Activated T-helper 17 cell treated with anti-CD3 and anti-CD28 coated beads, Interleukin-2, amount 50 U/mL, for 72 hours (primary cell): ENCODE measurements around the gene KLHL5. TPM values are rescaled to one million over a fixed set of nuclear protein-coding genes. Genes with fewer than 3 reads are reported as not detected.
"Not testable (repeated sequence)": the region's sequence is repeated elsewhere in the genome, so short reads cannot be mapped to it uniquely, and the experiment has no call there.

ENCODE experiments used
- ATAC-seq: fragments of 150-1000 bp; cut with Tn5 transposase; replicated peaks from 2 replicates; pipeline ENCODE4 v1.10.0; 2021; ENCODE audit warnings: mild to moderate bottlenecking, moderate library complexity
- H3K27ac Mint-ChIP-seq: one replicate; pipeline ENCODE4 v1.8.0; 2022; ENCODE audit warnings: mixed read lengths
- H3K27me3 Mint-ChIP-seq: one replicate; pipeline ENCODE4 v1.8.0; 2022; ENCODE audit warnings: mixed read lengths
- H3K36me3 Mint-ChIP-seq: one replicate; pipeline ENCODE4 v1.8.0; 2022; ENCODE audit warnings: low read depth, mild to moderate bottlenecking, mixed read lengths
- H3K4me1 Mint-ChIP-seq: one replicate; pipeline ENCODE4 v1.8.0; 2022; ENCODE audit warnings: mixed read lengths
- H3K4me3 Mint-ChIP-seq: one replicate; pipeline ENCODE4 v1.8.0; 2022; ENCODE audit warnings: mild to moderate bottlenecking, mixed read lengths
- H3K9me3 Mint-ChIP-seq: one replicate; pipeline ENCODE4 v1.8.0; 2022; ENCODE audit warnings: mixed read lengths
- total RNA-seq, 2 donors: library from RNA; stranded (reverse); gene quantifications; one replicate each; pipeline ENCODE4 v1.2.3, GENCODE V29; 2022

The KLHL5 gene
- total RNA-seq = 10 to 100 TPM; 19.4 to 28.1 TPM

DNA sequence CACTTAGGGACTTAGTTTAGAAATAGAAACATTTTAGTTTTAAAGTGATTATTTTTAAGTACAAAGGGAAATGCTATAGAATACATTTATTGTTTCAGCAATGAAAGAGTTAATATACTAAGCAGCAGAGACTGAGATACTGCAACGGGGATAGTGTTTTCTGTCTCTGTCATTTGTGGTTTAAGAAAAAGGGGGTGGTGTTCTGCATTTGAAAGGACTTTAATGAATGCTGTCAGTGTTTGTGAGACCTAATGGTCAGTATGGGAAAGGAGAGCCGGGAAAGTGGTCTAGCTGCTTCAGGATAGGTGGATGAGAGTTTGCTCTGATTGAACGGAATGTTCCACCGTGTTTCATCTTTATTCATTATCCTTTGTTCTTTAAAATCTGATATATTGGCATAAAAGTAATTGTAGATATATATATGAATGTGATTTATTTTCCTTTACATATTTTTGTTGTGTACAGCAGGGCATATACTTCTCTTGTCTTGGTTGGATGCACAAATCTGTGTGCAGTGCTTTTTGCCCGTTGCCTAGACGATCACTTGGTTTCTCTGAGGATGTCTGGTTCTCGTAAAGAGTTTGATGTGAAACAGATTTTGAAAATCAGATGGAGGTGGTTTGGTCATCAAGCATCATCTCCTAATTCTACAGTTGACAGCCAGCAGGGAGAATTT, at the start of gene KLHL5:
Gene KLHL5, plus strand, starts transcription at position 139 of the 676 bp plus-strand sequence. Its CDS starts 421 bp downstream, at position 560.
- H3K27ac Mint-ChIP-seq = peak within 1 kb of the TSS; percentile 3
- peaks cover 22% of the 10 kb centered on the region for H3K4me1 Mint-ChIP-seq
- ATAC-seq = no peak

GRCh38 chr4:39014028-39014427, 48.0 kb upstream of the KLHL5 start:
- Mint-ChIP-seq H3K27ac (no peak overlapping the region), H3K36me3 (peaks cover 55% of the 10 kb centered on the region), H3K4me3 (no peak overlapping the region), H3K9me3 (peaks cover 5% of the 10 kb centered on the region), H3K4me1 (peaks cover 26% of the 10 kb centered on the region), H3K27me3 (no peaks in the 10 kb centered on the region)
- no peak for ATAC-seq

More for the DNA sequence above, at the start of gene KLHL5:
- H3K9me3 Mint-ChIP-seq = no peaks in the 10 kb centered on the region
- peaks cover 6% of the 10 kb centered on the region for H3K36me3 Mint-ChIP-seq
- no peaks in the 10 kb centered on the region for H3K27me3 Mint-ChIP-seq
- peak within 1 kb of the TSS; percentile 2 for H3K4me3 Mint-ChIP-seq

DNA sequence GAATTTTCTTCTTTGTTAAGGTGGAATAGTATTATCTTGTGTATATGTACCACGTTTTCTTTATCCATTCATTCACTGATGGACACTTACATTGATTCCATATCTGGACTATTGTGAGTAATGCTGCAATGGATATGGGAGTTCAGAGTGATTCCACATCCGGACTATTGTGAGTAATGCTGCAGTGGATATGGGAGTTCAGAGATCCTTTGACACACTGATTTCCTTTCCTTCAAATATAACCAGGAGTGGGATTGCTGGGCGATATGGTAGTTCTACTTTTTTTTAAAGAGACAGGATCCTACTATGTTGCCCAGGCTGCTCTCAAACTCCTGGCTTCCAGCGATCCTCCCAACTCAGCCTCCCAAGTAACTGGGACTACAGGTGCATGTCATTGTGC, 41.9 kb upstream of the KLHL5 start:
- H3K27ac Mint-ChIP-seq = no peak overlapping the region
- no peak overlapping the region for H3K4me3 Mint-ChIP-seq
- H3K4me1 Mint-ChIP-seq = peaks cover 5% of the 10 kb centered on the region
- H3K36me3 Mint-ChIP-seq = peaks cover 53% of the 10 kb centered on the region
- H3K9me3 Mint-ChIP-seq = peaks cover 8% of the 10 kb centered on the region
- ATAC-seq = no peak
- H3K27me3 Mint-ChIP-seq = no peaks in the 10 kb centered on the region

GRCh38 chr4:39021631-39022030, 40.4 kb upstream of the KLHL5 start:
- Mint-ChIP-seq H3K4me1 (peaks cover 5% of the 10 kb centered on the region), H3K9me3 (peaks cover 4% of the 10 kb centered on the region), H3K4me3 (no peak overlapping the region), H3K27ac (no peak overlapping the region), H3K36me3 (peaks cover 42% of the 10 kb centered on the region), H3K27me3 (no peaks in the 10 kb centered on the region)
- ATAC-seq = no peak

DNA sequence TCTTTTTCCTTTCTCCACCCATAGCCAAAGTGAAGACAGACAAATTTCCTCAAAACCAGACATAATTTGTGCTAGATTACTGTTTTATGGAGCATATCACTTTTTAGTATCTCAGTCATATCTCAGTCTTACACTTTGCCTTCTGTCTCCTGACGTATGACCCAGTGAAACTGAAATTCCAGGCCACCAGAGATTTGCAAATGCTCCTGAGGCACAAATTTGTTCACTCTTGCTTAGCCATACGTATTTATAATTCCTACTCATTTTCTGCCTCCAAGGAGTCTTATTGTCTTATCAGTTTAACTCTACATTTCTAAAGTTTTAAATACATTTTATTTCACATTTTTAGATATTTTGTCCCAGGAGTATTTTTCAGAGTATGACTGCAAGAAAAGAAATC, 39.8 kb upstream of the KLHL5 start:
- Mint-ChIP-seq H3K4me3 (no peak overlapping the region), H3K9me3 (peaks cover 4% of the 10 kb centered on the region), H3K4me1 (peaks cover 5% of the 10 kb centered on the region), H3K27ac (no peak overlapping the region), H3K27me3 (no peaks in the 10 kb centered on the region), H3K36me3 (peaks cover 39% of the 10 kb centered on the region)
- ATAC-seq = no peak

DNA sequence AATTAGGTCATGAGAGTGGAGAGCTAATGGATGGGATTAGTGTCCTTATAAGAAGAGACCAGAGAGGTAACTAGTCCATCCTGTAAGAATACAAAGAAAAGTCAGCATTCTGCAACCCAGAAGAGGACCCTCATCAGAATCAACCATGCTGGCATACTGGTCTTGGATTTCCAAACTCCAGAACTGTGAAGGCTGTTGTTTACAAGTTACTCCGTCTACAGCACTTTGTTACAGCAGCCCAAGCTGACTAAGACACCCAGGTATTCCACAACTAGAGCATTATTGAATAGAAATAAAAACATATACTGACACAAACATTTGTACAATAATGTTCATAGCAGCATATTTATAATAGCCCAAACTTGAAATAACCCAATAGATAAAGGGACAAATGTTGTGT, 39.0 kb upstream of the KLHL5 start:
- H3K27ac Mint-ChIP-seq = no peak overlapping the region
- peaks cover 31% of the 10 kb centered on the region for H3K36me3 Mint-ChIP-seq
- no peak for ATAC-seq
- H3K27me3 Mint-ChIP-seq = no peaks in the 10 kb centered on the region
- no peak overlapping the region for H3K4me3 Mint-ChIP-seq
- H3K4me1 Mint-ChIP-seq = peaks cover 5% of the 10 kb centered on the region
- H3K9me3 Mint-ChIP-seq = peaks cover 4% of the 10 kb centered on the region

DNA sequence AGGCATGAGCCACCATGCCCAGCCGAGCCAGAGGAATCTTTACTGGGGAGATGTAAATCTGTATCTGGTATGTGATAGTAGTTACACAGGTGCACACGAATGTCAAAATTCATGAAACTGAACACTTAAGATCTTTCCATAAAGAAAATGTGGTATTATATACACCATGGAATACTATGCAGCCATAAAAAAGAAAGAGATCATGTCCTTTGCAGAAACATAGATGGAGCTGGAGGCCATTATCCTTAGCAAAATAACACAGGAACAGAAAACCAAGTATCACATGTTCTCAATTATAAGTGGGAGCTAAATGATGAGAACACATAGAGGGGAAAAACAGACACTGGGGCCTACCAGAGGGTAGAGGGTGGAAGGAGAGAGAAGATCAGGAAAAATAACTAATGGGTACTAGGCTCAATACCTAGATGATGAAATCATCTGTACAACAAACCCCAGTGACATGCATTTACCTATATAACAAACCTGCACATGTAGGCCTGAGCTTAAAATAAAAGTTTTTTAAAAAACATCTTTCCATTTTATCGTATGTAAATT, 37.6 kb upstream of the KLHL5 start:
- Mint-ChIP-seq H3K36me3 (peaks cover 27% of the 10 kb centered on the region), H3K4me1 (peaks cover 13% of the 10 kb centered on the region), H3K9me3 (peaks cover 4% of the 10 kb centered on the region), H3K27me3 (no peaks in the 10 kb centered on the region), H3K4me3 (peak overlapping the region; percentile 19), H3K27ac (no peak overlapping the region)
- ATAC-seq = no peak

DNA sequence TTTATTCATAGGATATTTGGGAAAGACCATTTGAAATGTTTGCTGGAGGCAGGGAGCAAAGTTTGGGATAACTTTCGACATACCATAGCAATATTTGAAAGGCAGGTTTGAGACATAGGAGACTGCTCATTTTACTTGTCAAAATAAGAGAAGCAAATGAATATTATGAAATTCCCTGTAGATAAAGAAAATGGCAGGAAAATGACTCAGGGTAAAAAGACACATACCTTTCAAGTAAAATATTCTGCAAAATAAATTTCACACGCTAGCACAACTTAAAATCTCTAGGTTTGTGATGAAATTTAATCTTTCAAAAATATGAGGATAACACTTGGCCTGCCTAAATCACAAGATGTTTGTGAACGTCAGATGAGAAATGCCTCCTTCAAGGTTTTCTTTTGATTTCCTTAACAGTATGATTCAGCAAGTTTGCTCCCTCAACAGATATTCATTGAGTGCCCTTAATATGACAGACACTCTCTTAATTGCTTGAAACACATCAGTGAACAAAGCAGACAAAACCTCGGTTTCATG, 36.4 kb upstream of the KLHL5 start:
- Mint-ChIP-seq H3K4me1 (peaks cover 13% of the 10 kb centered on the region), H3K9me3 (peaks cover 4% of the 10 kb centered on the region), H3K36me3 (peaks cover 27% of the 10 kb centered on the region)

DNA sequence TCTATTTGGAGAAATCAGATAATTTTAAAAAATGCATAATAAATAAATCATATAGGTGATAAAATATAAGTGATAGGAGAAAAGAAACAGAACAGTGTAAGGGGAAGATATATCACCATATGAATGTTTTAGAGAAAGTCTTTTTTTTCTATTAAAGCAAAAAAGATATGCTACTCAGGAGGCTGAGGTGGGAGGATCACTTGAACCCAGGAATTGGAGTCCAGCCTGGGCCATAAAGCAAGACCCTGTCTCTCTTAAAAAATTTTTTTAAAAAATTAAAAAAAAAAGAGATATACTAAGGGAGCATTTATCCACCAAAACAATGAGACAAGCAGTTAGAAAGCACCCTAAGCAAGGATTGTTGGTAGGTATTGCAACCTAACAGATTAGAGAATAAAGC, 35.9 kb upstream of the KLHL5 start:
- Mint-ChIP-seq H3K27me3 (no peaks in the 10 kb centered on the region), H3K4me1 (peaks cover 13% of the 10 kb centered on the region), H3K27ac (no peak overlapping the region), H3K36me3 (peaks cover 27% of the 10 kb centered on the region), H3K9me3 (peaks cover 4% of the 10 kb centered on the region), H3K4me3 (no peak overlapping the region)
- ATAC-seq = no peak

More for the DNA sequence above, 36.4 kb upstream of the KLHL5 start:
- Mint-ChIP-seq H3K27me3 (no peaks in the 10 kb centered on the region), H3K4me3 (no peak overlapping the region), H3K27ac (no peak overlapping the region)
- ATAC-seq = no peak

GRCh38 chr4:39029752-39030694, 32.0 kb upstream of the KLHL5 start:
- peak overlapping the region; percentile 77 for H3K27ac Mint-ChIP-seq
- no peaks in the 10 kb centered on the region for H3K27me3 Mint-ChIP-seq
- peak; percentile 12 for ATAC-seq
- peaks cover 12% of the 10 kb centered on the region for H3K36me3 Mint-ChIP-seq
- no peaks in the 10 kb centered on the region for H3K9me3 Mint-ChIP-seq
- H3K4me1 Mint-ChIP-seq = peaks cover 8% of the 10 kb centered on the region
- H3K4me3 Mint-ChIP-seq = peak overlapping the region; percentile 84

DNA sequence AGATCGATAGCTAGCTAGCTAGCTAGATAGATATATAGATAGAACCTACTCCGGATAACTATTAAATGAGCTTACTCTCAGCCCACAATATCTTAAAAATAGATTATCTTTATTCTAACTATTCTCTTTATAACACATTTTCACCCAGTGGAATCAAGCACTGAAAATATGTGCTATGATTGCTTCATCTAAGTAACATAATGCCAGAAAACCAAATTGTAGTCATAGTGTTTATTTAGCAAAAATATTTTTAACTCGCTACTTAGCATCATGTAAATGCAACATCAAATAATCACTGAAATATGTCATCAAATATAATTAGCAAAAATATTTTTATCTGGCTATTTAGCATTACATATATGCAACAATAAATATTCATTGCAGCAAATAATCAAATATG, 31.3 kb upstream of the KLHL5 start:
- Mint-ChIP-seq H3K4me3 (peak overlapping the region; percentile 84), H3K27me3 (no peaks in the 10 kb centered on the region), H3K36me3 (peaks cover 6% of the 10 kb centered on the region), H3K4me1 (peaks cover 8% of the 10 kb centered on the region), H3K27ac (peak overlapping the region; percentile 77), H3K9me3 (no peaks in the 10 kb centered on the region)
- ATAC-seq = no peak

- not testable (repeated sequence) for ATAC-seq, H3K27me3 Mint-ChIP-seq, H3K4me1 Mint-ChIP-seq, H3K9me3 Mint-ChIP-seq, H3K36me3 Mint-ChIP-seq
- Mint-ChIP-seq H3K4me3 (peak overlapping the region; percentile 84), H3K27ac (peak overlapping the region; percentile 77)
These were observed 30.4 kb upstream of the KLHL5 start for GRCh38 chr4:39031590-39032020.

- Mint-ChIP-seq H3K27me3 (no peaks in the 10 kb centered on the region), H3K27ac (peak within 1 kb of the TSS; percentile 89), H3K4me3 (peak within 1 kb of the TSS; percentile 84), H3K9me3 (no peaks in the 10 kb centered on the region), H3K36me3 (peaks cover 6% of the 10 kb centered on the region), H3K4me1 (peaks cover 8% of the 10 kb centered on the region)
- peak; percentile 88 for ATAC-seq
These were observed 29.6 kb upstream of the KLHL5 start, which contains the start of gene TMEM156 for GRCh38 chr4:39032218-39033085. Gene TMEM156 (minus strand): TSS chr4:39032409. CDS start chr4:39032313, 96 bp downstream.
